H1 (cell line): Measurements from ENCODE around the gene AFF2. TPM values are rescaled to one million over a fixed set of nuclear protein-coding genes. Genes with fewer than 3 reads are reported as not detected.

Source experiments
- CTCF ChIA-PET: fragments of 300-600 bp; sonication (Branson Sonifier 250); formaldehyde crosslinking; loops from one replicate; lab custom pipeline; 2021; ENCODE audit not compliant: partially characterized antibody; lab: Charles Lee
- POLR2A ChIA-PET: fragments of 300-600 bp; sonication (Branson Sonifier 250); formaldehyde crosslinking; loops from one replicate; lab custom pipeline; 2021; ENCODE audit warnings: inconsistent platforms; ENCODE audit not compliant: partially characterized antibody; lab: Charles Lee
- DNase-seq, 2 experiments: peaks; one replicate each; pipeline versions ENCODE4 v3.0.0 to v3.0.0-alpha.2; 2010 to 2022; ENCODE audit warnings: low spot score in 2 of 2, low read depth in 1 of 2, mixed read lengths in 1 of 2
- FAIRE-seq: peaks from 2 replicates; lab custom pipeline; 2011; peaks lifted over from hg19 to GRCh38; lab: Jason Lieb, UNC
- H2AFZ ChIP-seq: 2 replicates; pipeline ENCODE4 v1.8.1; 2012; ENCODE audit warnings: low read length, inconsistent platforms
- H2AK5ac ChIP-seq: 2 replicates; pipeline ENCODE4 v1.6.1; 2013; ENCODE audit warnings: low read depth, low read length
- H2BK120ac ChIP-seq: replicated peaks from 2 replicates; pipeline ENCODE3; 2013; ENCODE audit warnings: low read depth, low read length, inconsistent platforms
- H2BK12ac ChIP-seq: 2 replicates; pipeline ENCODE4 v1.6.1; 2013; ENCODE audit warnings: low read depth, low read length
- H2BK15ac ChIP-seq: 2 replicates; pipeline ENCODE4 v1.6.1; 2013; ENCODE audit warnings: low read length
- H2BK20ac ChIP-seq: 2 replicates; pipeline ENCODE4 v1.6.1; 2013; ENCODE audit warnings: low read length
- H2BK5ac ChIP-seq: 2 replicates; pipeline ENCODE4 v1.6.1; 2013; ENCODE audit warnings: low read depth, low read length
- H3K14ac ChIP-seq: 2 replicates; pipeline ENCODE4 v1.6.1; 2013; ENCODE audit warnings: inconsistent platforms; ENCODE audit not compliant: insufficient read length
- H3K18ac ChIP-seq: 2 replicates; pipeline ENCODE4 v1.6.1; 2013; ENCODE audit warnings: low read length; ENCODE audit errors: extremely low read depth
- H3K23ac ChIP-seq: 2 replicates; pipeline ENCODE4 v1.6.1; 2013; ENCODE audit warnings: inconsistent platforms; ENCODE audit not compliant: insufficient read length
- H3K23me2 ChIP-seq: 2 replicates; pipeline ENCODE4 v1.6.1; 2013; ENCODE audit warnings: low read depth, low read length
- H3K27ac ChIP-seq: 2 replicates; pipeline ENCODE4 v1.6.1; 2011; ENCODE audit warnings: low read depth, low read length, inconsistent platforms
- H3K27me3 ChIP-seq, 4 experiments: replicated peaks in 1 of 4; 1 replicate in 1 of 4; 2 replicates in 3 of 4; pipeline versions ENCODE4 v1.6.1 to v1.8.1; 2011 to 2013; ENCODE audit warnings: low read length in 3 of 4, mild to moderate bottlenecking in 3 of 4, inconsistent platforms in 2 of 4, mixed read lengths in 2 of 4, moderate library complexity in 1 of 4; ENCODE audit not compliant: control insufficient read depth in 3 of 4, insufficient read depth in 3 of 4; ENCODE audit errors: extremely low read depth in 1 of 4
- H3K36me3 ChIP-seq, 4 experiments: 2 replicates each; pipeline versions ENCODE4 v1.6.1 to v1.8.1; 2011 to 2013; ENCODE audit warnings: mild to moderate bottlenecking in 4 of 4, low read length in 3 of 4, moderate library complexity in 2 of 4, control low read depth in 1 of 4, inconsistent platforms in 1 of 4; ENCODE audit not compliant: insufficient read depth in 4 of 4, control insufficient read depth in 2 of 4
- H3K4ac ChIP-seq: replicated peaks from 2 replicates; pipeline ENCODE3; 2013; ENCODE audit warnings: low read length, low read depth, mixed read lengths, inconsistent platforms; ENCODE audit not compliant: insufficient read length
- H3K4me1 ChIP-seq, 4 experiments: replicated peaks in 1 of 4; 1 replicate in 1 of 4; 2 replicates in 3 of 4; pipeline versions ENCODE4 v1.6.1 to v1.8.1; 2011 to 2013; ENCODE audit warnings: low read length in 3 of 4, inconsistent platforms in 2 of 4, mixed read lengths in 1 of 4; ENCODE audit not compliant: insufficient read depth in 4 of 4, control insufficient read depth in 3 of 4
- H3K4me2 ChIP-seq, 2 experiments: 2 replicates each; pipeline versions ENCODE4 v1.6.1 to v1.8.1; 2011 to 2013; ENCODE audit warnings: low read depth in 2 of 2, low read length in 2 of 2, control low read depth in 1 of 2, inconsistent platforms in 1 of 2, mild to moderate bottlenecking in 1 of 2; ENCODE audit not compliant: insufficient read depth in 1 of 2
- H3K4me3 ChIP-seq, 4 experiments: fragments of 200-600, 300-600 bp in 1 of 4; sonication (generic), shearing (Covaris generic), sonication (Bioruptor Twin) in 1 of 4; 2 replicates each; pipeline versions ENCODE4 v1.5.1 to v1.8.1; 2011 to 2016; ENCODE audit warnings: low read length in 4 of 4, low read depth in 3 of 4, control low read depth in 2 of 4, inconsistent platforms in 2 of 4, mild to moderate bottlenecking in 2 of 4, mixed read lengths in 1 of 4, moderate library complexity in 1 of 4; ENCODE audit not compliant: insufficient read depth in 2 of 4; ENCODE audit errors: extremely low read depth in 1 of 4
- H3K56ac ChIP-seq: replicated peaks from 2 replicates; pipeline ENCODE3; 2013; ENCODE audit warnings: low read depth, mild to moderate bottlenecking, mixed read lengths, low read length, inconsistent platforms; ENCODE audit not compliant: insufficient read length
- H3K79me1 ChIP-seq: 2 replicates; pipeline ENCODE4 v1.6.1; 2013; ENCODE audit warnings: low read depth, low read length, control low read depth
- H3K79me2 ChIP-seq, 2 experiments: 2 replicates each; pipeline versions ENCODE4 v1.6.1 to v1.8.1; 2012 to 2013; ENCODE audit warnings: low read length in 2 of 2, mild to moderate bottlenecking in 2 of 2, inconsistent platforms in 1 of 2; ENCODE audit not compliant: insufficient read depth in 2 of 2, control insufficient read depth in 1 of 2
- H3K9ac ChIP-seq, 4 experiments: replicated peaks in 1 of 4; 1 replicate in 1 of 4; 2 replicates in 3 of 4; pipeline versions ENCODE4 v1.6.1 to v1.8.1; 2011 to 2013; ENCODE audit warnings: low read depth in 3 of 4, low read length in 3 of 4, control low read depth in 2 of 4, mild to moderate bottlenecking in 2 of 4, moderate library complexity in 2 of 4, inconsistent platforms in 1 of 4; ENCODE audit errors: extremely low read depth in 1 of 4
- H3K9me3 ChIP-seq, 2 experiments: 2 replicates each; pipeline versions ENCODE4 v1.6.1 to v1.8.1; 2012 to 2013; ENCODE audit warnings: mild to moderate bottlenecking in 2 of 2, moderate library complexity in 2 of 2, control low read depth in 1 of 2, inconsistent platforms in 1 of 2, low read depth in 1 of 2, low read length in 1 of 2, mixed read lengths in 1 of 2; ENCODE audit not compliant: insufficient read depth in 2 of 2
- H4K20me1 ChIP-seq, 2 experiments: replicated peaks in 1 of 2; 2 replicates each; pipeline versions ENCODE3 to v1.8.1; 2011 to 2013; ENCODE audit warnings: inconsistent platforms in 2 of 2, low read length in 2 of 2, mild to moderate bottlenecking in 1 of 2; ENCODE audit not compliant: insufficient read depth in 2 of 2, control insufficient read depth in 1 of 2
- H4K5ac ChIP-seq: 2 replicates; pipeline ENCODE4 v1.6.1; 2013; ENCODE audit warnings: low read length, low read depth, mixed read lengths, inconsistent platforms; ENCODE audit not compliant: insufficient read length
- H4K8ac ChIP-seq: 2 replicates; pipeline ENCODE4 v1.8.0; 2013; ENCODE audit warnings: mild to moderate bottlenecking, moderate library complexity, low read length, inconsistent platforms; ENCODE audit not compliant: insufficient read depth; ENCODE audit errors: extremely low read depth
- H4K91ac ChIP-seq: replicated peaks from 2 replicates; pipeline ENCODE3; 2013; ENCODE audit warnings: low read length, mixed read lengths, inconsistent platforms; ENCODE audit not compliant: insufficient read length
- CHD2 ChIP-seq: IDR thresholded peaks from 2 replicates; pipeline ENCODE4 v1.6.1; 2012; ENCODE audit warnings: low read length, improper control_type of control experiment
- CTBP2 ChIP-seq: IDR thresholded peaks from 2 replicates; pipeline ENCODE4 v1.7.0; 2011; ENCODE audit warnings: borderline replicate concordance, mild to moderate bottlenecking, moderate library complexity, mixed read lengths, low read length; ENCODE audit not compliant: insufficient read depth, insufficient read length
- CTCF ChIP-seq, 3 experiments: IDR thresholded peaks; 1 replicate in 2 of 3; 2 replicates in 1 of 3; pipeline versions ENCODE4 v1.5.1 to v1.6.1; 2011; ENCODE audit warnings: low read length in 3 of 3, mild to moderate bottlenecking in 3 of 3, inconsistent platforms in 2 of 3, low read depth in 1 of 3, moderate library complexity in 1 of 3; ENCODE audit not compliant: insufficient read depth in 1 of 3; ENCODE audit errors: control extremely low read depth in 1 of 3
- FOSL1 ChIP-seq: IDR thresholded peaks from 2 replicates; pipeline ENCODE4 v1.6.1; 2011; ENCODE audit warnings: mild to moderate bottlenecking, low read depth, low read length, moderate library complexity; ENCODE audit not compliant: insufficient read depth
- HDAC2 ChIP-seq, 2 experiments: fragments of 300-600 bp in 1 of 2; sonication (generic) in 1 of 2; IDR thresholded peaks; 2 replicates each; pipeline ENCODE4 v1.6.1; 2011 to 2012; ENCODE audit warnings: low read depth in 2 of 2, low read length in 2 of 2, mild to moderate bottlenecking in 2 of 2, moderate library complexity in 2 of 2, borderline replicate concordance in 1 of 2, inconsistent platforms in 1 of 2
- KDM4A ChIP-seq: IDR thresholded peaks from one replicate; pipeline ENCODE4 v1.7.1; 2012; ENCODE audit warnings: low read depth, mild to moderate bottlenecking, moderate library complexity, low read length, inconsistent platforms; ENCODE audit not compliant: severe bottlenecking
- RNF2 ChIP-seq: fragments of 200-900, 300-1000 bp; sonication (generic); IDR thresholded peaks from 2 replicates; pipeline ENCODE4 v1.7.1; 2016; ENCODE audit warnings: borderline replicate concordance, low read depth, mild to moderate bottlenecking, antibody characterized with exemption, low read length; ENCODE audit not compliant: poor library complexity, severe bottlenecking; ENCODE audit errors: missing control alignments
- SAP30 ChIP-seq: fragments of 300-600 bp; sonication (generic); IDR thresholded peaks from 2 replicates; pipeline ENCODE4 v1.7.1; 2012; ENCODE audit warnings: low read length, moderate library complexity, mild to moderate bottlenecking, inconsistent platforms; ENCODE audit not compliant: insufficient read depth, insufficient replicate concordance
- SUZ12 ChIP-seq: fragments of 200-600 bp; sonication (generic); IDR thresholded peaks from 2 replicates; pipeline ENCODE4 v1.6.1; 2012; ENCODE audit warnings: mild to moderate bottlenecking, inconsistent platforms, low read length, moderate library complexity, mixed read lengths
- TCF12 ChIP-seq: IDR thresholded peaks from 2 replicates; pipeline ENCODE4 v1.6.1; 2011; ENCODE audit warnings: low read depth, mild to moderate bottlenecking, low read length
- WGBS, 2 experiments: shearing (Covaris generic) in 1 of 2; methylation state at CpG; one replicate each; pipeline versions ENCODE4 v1.1.6 to v1.1.7; 2013 to 2015; ENCODE audit warnings: low lambda C conversion rate in 2 of 2, mixed read lengths in 2 of 2, inconsistent platforms in 1 of 2, low coverage in 1 of 2, missing lambda C conversion rate in 1 of 2; ENCODE audit not compliant: insufficient replicate concordance in 2 of 2, insufficient coverage in 1 of 2, insufficient read length in 1 of 2; ENCODE audit errors: extremely low coverage in 1 of 2, missing lambda C conversion rate in 1 of 2; 5-methylcytosine and 5-hydroxymethylcytosine counted together
- polyA plus RNA-seq, 7 experiments: library from polyadenylated mRNA; depleted of rRNA in 3 of 7; stranded (reverse) in 5 of 7; unstranded in 2 of 7; fragments of >200 nt in 5 of 7; fragments of 200-250 nt in 2 of 7; gene quantifications; 1 replicate in 5 of 7; 2 replicates in 1 of 7; 4 replicates in 1 of 7; pipeline versions ENCODE4 v1.2.1 to v1.2.3, GENCODE V29; 2011 to 2013; ENCODE audit warnings: missing spikeins in 2 of 7, mixed read lengths in 2 of 7
- total RNA-seq: library from RNA; stranded (reverse); fragmentation: NEBNext Ultra II Directional; extraction: Animal tissue kit (Norgen Biotek cat#: 25700); gene quantifications from 2 replicates; pipeline ENCODE4 v1.2.1, GENCODE V29; 2021

Gene AFF2
- total and polyA plus RNA-seq, 2 of the 8 experiments (the other 6 are each of a cell fraction or from before 2014, with no cell fraction given): 2.0 to 7.3 TPM

GRCh38 chrX:149032449-149032848 lies 532.0 kb downstream of the AFF2 start:
- no peak for FAIRE-seq
- Histone ChIP-seq H3K4me1 (no peaks in the 10 kb centered on the region), H3K23ac (no peak overlapping the region), H2AFZ (no peak overlapping the region; the same call in 1 of the 2 replicates), H2BK15ac (no peak overlapping the region), H3K79me2 (no peaks in the 10 kb centered on the region), H3K23me2 (no peaks in the 10 kb centered on the region), H3K9ac (no peak overlapping the region), H3K79me1 (no peaks in the 10 kb centered on the region), H2BK20ac (no peak overlapping the region), H3K9me3 (no peaks in the 10 kb centered on the region), H3K27me3 (no peaks in the 10 kb centered on the region), H3K36me3 (no peaks in the 10 kb centered on the region), H3K56ac (no peak overlapping the region), H4K5ac (no peak overlapping the region), H2BK120ac (no peak overlapping the region), H3K4me3 (no peak overlapping the region), H4K91ac (no peak overlapping the region), H3K27ac (no peak overlapping the region), H3K4ac (no peak overlapping the region), H4K8ac (no peak overlapping the region), H4K20me1 (no peaks in the 10 kb centered on the region), H2BK5ac (no peak overlapping the region), H2BK12ac (no peak overlapping the region), H2AK5ac (no peak overlapping the region), H3K4me2 (no peak overlapping the region), H3K18ac (no peak overlapping the region), H3K14ac (no peak overlapping the region)
- DNase-seq: no peak
- WGBS, 2 experiments: 100% methylated on average over 1 of the region's 2 CpGs; no CpG with 5 or more reads in 1 of the 2 experiments
- POLR2A ChIA-PET: no interaction called here
- CTCF ChIA-PET: no interaction called here
- no peak for TF ChIP-seq CTCF (IDR thresholded peaks at IDR 0.05; ENCODE audit: control extremely low read depth in 1 of 3, insufficient read depth in 1 of 3, low read depth in 1 of 3, low read length in 3 of 3)
- no peak for TF ChIP-seq TCF12
- no peak for TF ChIP-seq CTBP2
- TF ChIP-seq HDAC2 (IDR thresholded peaks at IDR 0.05; ENCODE audit: borderline replicate concordance in 1 of 2, low read depth in 2 of 2, low read length in 2 of 2): no peak
- no peak for TF ChIP-seq RNF2
- TF ChIP-seq KDM4A: no peak
- no peak for TF ChIP-seq CHD2
- TF ChIP-seq SUZ12: no peak
- no peak for TF ChIP-seq FOSL1
- TF ChIP-seq SAP30: no peak
